A549 (cell line): ENCODE results near the gene APOD. TPM values are rescaled to one million over a fixed set of nuclear protein-coding genes. Genes with fewer than 3 reads are reported as not detected.
"Not testable (repeated sequence)": the region's sequence is repeated elsewhere in the genome, so short reads cannot be mapped to it uniquely, and the experiment has no call there.

ENCODE experiments used
- ATAC-seq, 2 experiments: fragments of 200-7000 bp in 1 of 2; fragments of >200 bp in 1 of 2; cut with Nextera tagmentation in 1 of 2; cut with Tn5 transposase in 1 of 2; 3 replicates each; pipeline versions ENCODE4 v1.8.0 to v1.9.1; 2018 to 2020; ENCODE audit warnings: mild to moderate bottlenecking in 1 of 2, moderate library complexity in 1 of 2
- CTCF ChIA-PET: fragments of 300-600 bp; sonication (Branson Sonifier 250); formaldehyde crosslinking; extraction: SDS; loops from one replicate; lab custom pipeline; 2021; ENCODE audit warnings: antibody characterized with exemption, inconsistent platforms; lab: Yijun Ruan, JAX
- POLR2A ChIA-PET: fragments of 350-600 bp; formaldehyde crosslinking; extraction: SDS; loops from one replicate; lab custom pipeline; 2021; ENCODE audit warnings: antibody characterized with exemption, inconsistent platforms; lab: Yijun Ruan, JAX
- DNase-seq, 2 experiments: peaks; one replicate each; pipeline versions ENCODE4 v3.0.0 to v3.0.0-alpha.2; 2011 to 2016; ENCODE audit warnings: low read depth in 1 of 2, low spot score in 1 of 2
- FAIRE-seq: peaks from 2 replicates; lab custom pipeline; 2011; peaks lifted over from hg19 to GRCh38; lab: Jason Lieb, UNC
- H3K27ac ChIP-seq, 2 experiments: fragments of >200 bp; sonication (Bioruptor Twin); formaldehyde crosslinking; 3 replicates each; pipeline ENCODE4 v1.5.1; 2016 to 2017
- H3K4me1 ChIP-seq: fragments of >200 bp; sonication (Bioruptor Twin); formaldehyde crosslinking; 3 replicates; pipeline ENCODE4 v1.6.1; 2016
- H3K4me2 ChIP-seq: fragments of >200 bp; sonication (Bioruptor Twin); formaldehyde crosslinking; 3 replicates; pipeline ENCODE4 v1.6.1; 2016
- H3K4me3 ChIP-seq: fragments of >200 bp; sonication (Bioruptor Twin); formaldehyde crosslinking; 3 replicates; pipeline ENCODE4 v1.5.1; 2016
- H3K9me3 ChIP-seq: fragments of >200 bp; sonication (Bioruptor Twin); formaldehyde crosslinking; 3 replicates; pipeline ENCODE4 v1.6.1; 2016
- BHLHE40 ChIP-seq: IDR thresholded peaks from 2 replicates; pipeline ENCODE4 v1.6.1; 2012; ENCODE audit warnings: low read depth, low read length, inconsistent platforms
- CBX2 ChIP-seq: fragments of 200-600 bp; sonication (generic); IDR thresholded peaks from 2 replicates; pipeline ENCODE4 v1.6.1; 2016; ENCODE audit warnings: low read depth, mild to moderate bottlenecking, borderline replicate concordance
- CBX8 ChIP-seq: fragments of 200-600 bp; sonication (generic); IDR thresholded peaks from 2 replicates; pipeline ENCODE4 v1.6.1; 2016
- FOSL2 ChIP-seq, 2 experiments: fragments of 450-650 bp in 1 of 2; fragments of >200 bp in 1 of 2; sonication (Bioruptor Twin) in 1 of 2; formaldehyde crosslinking; IDR thresholded peaks; 2 replicates each; pipeline versions ENCODE4 v1.5.0 to v1.6.1; 2016 to 2020; ENCODE audit warnings: mild to moderate bottlenecking in 1 of 2, moderate library complexity in 1 of 2
- HDAC2 ChIP-seq: fragments of 200-600 bp; sonication (generic); IDR thresholded peaks from 2 replicates; pipeline ENCODE4 v1.6.1; 2016
- HOXB13 ChIP-seq: fragments of 250-450 bp; sonication (Bioruptor Pico); IDR thresholded peaks from 2 replicates; pipeline ENCODE4 v1.5.0; 2020; ENCODE audit warnings: low read depth, mild to moderate bottlenecking, moderate library complexity
- JUN ChIP-seq, 2 experiments: fragments of >200 bp; sonication (Bioruptor Twin); formaldehyde crosslinking; IDR thresholded peaks; 2 replicates in 1 of 2; 3 replicates in 1 of 2; pipeline ENCODE4 v1.6.1; 2016 to 2017
- KDM1A ChIP-seq: fragments of 200-600 bp; sonication (generic); IDR thresholded peaks from 2 replicates; pipeline ENCODE4 v1.6.1; 2016; ENCODE audit warnings: low read depth, mild to moderate bottlenecking
- KDM5A ChIP-seq: fragments of 200-600 bp; sonication (generic); IDR thresholded peaks from 2 replicates; pipeline ENCODE4 v1.6.1; 2016; ENCODE audit warnings: antibody characterized with exemption, mild to moderate bottlenecking
- NFE2L2 ChIP-seq: fragments of 150-350 bp; conservative IDR thresholded peaks from 2 replicates; pipeline ENCODE4 v1.6.1; 2014; ENCODE audit warnings: low read length
- RARB ChIP-seq: fragments of 250-450 bp; sonication (Bioruptor Pico); IDR thresholded peaks from 2 replicates; pipeline ENCODE4 v1.8.0; 2021; ENCODE audit warnings: mild to moderate bottlenecking, moderate library complexity
- TFCP2L1 ChIP-seq: fragments of 250-450 bp; sonication (Bioruptor Pico); IDR thresholded peaks from 2 replicates; pipeline ENCODE4 v1.5.0; 2021; ENCODE audit warnings: mild to moderate bottlenecking
- TP53 ChIP-seq: fragments of 250-450 bp; sonication (Bioruptor Pico); IDR thresholded peaks from 2 replicates; pipeline ENCODE4 v1.5.0; 2021; ENCODE audit warnings: mild to moderate bottlenecking, moderate library complexity
- ZFP36 ChIP-seq: fragments of 450-650 bp; IDR thresholded peaks from 2 replicates; pipeline ENCODE4 v1.6.1; 2014; ENCODE audit warnings: borderline replicate concordance; ENCODE audit not compliant: partially characterized antibody
- WGBS: methylation state at CpG from one replicate; pipeline ENCODE4 v1.1.6; 2017; ENCODE audit errors: missing lambda C conversion rate; 5-methylcytosine and 5-hydroxymethylcytosine counted together
- polyA minus RNA-seq: library from RNA; depleted of rRNA, polyadenylated mRNA; stranded (reverse); fragments of >200 nt; gene quantifications from 2 replicates; pipeline ENCODE4 v1.2.3, GENCODE V29; 2011; rRNA and poly(A)+ RNA removed
- polyA plus RNA-seq, 4 experiments: library from polyadenylated mRNA; depleted of rRNA in 3 of 4; stranded (reverse); fragments of >200 nt; fragmentation: RNase III in 1 of 4; extraction: RNeasy Plus Mini Kit Qiagen cat#74134 plus additional on column Dnase treatment in 1 of 4; gene quantifications; 2 replicates in 3 of 4; 3 replicates in 1 of 4; pipeline ENCODE4 v1.2.3, GENCODE V29; 2011 to 2017
- TF ChIP-seq, protein P1 (sequence below): fragments of 200-600 bp; sonication (generic); IDR thresholded peaks from 2 replicates; pipeline ENCODE4 v1.6.1; 2016; ENCODE audit warnings: antibody characterized with exemption, mild to moderate bottlenecking, moderate library complexity
- TF ChIP-seq, protein P2 (sequence below): fragments of >200 bp; sonication (Bioruptor Twin); formaldehyde crosslinking; IDR thresholded peaks from 3 replicates; pipeline ENCODE4 v1.5.1; 2016

The APOD gene
- polyA plus RNA-seq (2011; rRNA removed): 2.8 and 3.1 TPM in 2 replicates
- 0.25 and 0.34 TPM in 2 replicates for polyA plus RNA-seq (2012; cell fraction: cytosol; rRNA removed)
- 0.14 and 0.58 TPM in 2 replicates for polyA plus RNA-seq (2012; cell fraction: nucleus; rRNA removed)
- 0.15 to 0.36 TPM (median 0.28 TPM) in 3 replicates for polyA plus RNA-seq (2017; fragmentation: RNase III; extraction: RNeasy Plus Mini Kit Qiagen cat#74134 plus additional on column Dnase treatment)
- 2.7 and 3.6 TPM in 2 replicates for polyA minus RNA-seq

DNA sequence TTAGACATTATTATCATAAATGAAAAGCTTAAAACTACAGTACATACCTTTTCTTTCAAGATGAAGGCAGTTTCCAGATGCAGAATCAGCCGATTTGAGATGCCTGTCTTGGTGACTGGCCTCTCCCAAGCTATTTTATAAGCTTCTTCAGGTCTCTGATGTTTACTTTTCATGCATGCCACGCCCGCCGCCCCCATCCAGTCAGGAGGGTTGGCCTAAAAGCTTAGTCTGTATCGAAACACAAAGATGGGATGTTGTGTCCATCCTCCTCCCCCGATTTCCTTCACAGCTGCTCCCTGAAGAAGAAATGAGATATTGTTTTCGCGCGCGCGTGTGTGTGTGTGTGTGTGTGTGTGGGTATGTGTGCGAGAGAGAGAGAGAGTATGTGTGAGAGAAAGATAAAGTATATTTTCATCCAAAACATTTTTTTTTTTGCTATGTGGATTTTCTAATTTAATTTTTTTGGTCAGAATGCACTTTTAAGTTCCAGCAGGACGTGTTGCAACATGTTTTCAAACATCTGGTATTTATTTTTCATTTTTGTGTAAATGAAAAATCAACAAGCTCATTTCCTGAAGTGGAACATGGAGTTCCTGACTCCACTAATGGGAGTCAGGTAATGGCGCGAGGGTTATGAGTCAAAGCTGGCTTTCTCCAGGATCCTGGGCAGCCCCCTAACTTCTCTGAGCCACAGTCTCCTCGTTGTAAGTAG, at the start of gene APOD:
APOD (minus strand) TSS at position 110 of the 712 bp plus-strand sequence. CDS start 4,479 bp downstream, outside the sequence.
- DNase-seq (peak in 1 of 2 experiments; percentile 25), ATAC-seq (peak in 1 of 2 experiments; percentile 57; a peak in 2 of 6 replicates), FAIRE-seq (no peak)
- TF ChIP-seq TFCP2L1 (CRISPR knock-in tag) (no peak), TP53 (CRISPR knock-in tag) (no peak), CBX2 (no peak), HDAC2 (no peak), KDM1A (no peak), NFE2L2 (no peak), HOXB13 (no peak), FOSL2 (IDR thresholded peaks at IDR 0.05) (no peak), FOSL2 (CRISPR knock-in tag; IDR thresholded peaks at IDR 0.05) (no peak), KDM5A (no peak), CBX8 (no peak), RARB (no peak), ZFP36 (no peak), JUN (IDR thresholded peaks at IDR 0.05) (no peak), BHLHE40 (no peak)
- TF ChIP-seq, protein P1, sequence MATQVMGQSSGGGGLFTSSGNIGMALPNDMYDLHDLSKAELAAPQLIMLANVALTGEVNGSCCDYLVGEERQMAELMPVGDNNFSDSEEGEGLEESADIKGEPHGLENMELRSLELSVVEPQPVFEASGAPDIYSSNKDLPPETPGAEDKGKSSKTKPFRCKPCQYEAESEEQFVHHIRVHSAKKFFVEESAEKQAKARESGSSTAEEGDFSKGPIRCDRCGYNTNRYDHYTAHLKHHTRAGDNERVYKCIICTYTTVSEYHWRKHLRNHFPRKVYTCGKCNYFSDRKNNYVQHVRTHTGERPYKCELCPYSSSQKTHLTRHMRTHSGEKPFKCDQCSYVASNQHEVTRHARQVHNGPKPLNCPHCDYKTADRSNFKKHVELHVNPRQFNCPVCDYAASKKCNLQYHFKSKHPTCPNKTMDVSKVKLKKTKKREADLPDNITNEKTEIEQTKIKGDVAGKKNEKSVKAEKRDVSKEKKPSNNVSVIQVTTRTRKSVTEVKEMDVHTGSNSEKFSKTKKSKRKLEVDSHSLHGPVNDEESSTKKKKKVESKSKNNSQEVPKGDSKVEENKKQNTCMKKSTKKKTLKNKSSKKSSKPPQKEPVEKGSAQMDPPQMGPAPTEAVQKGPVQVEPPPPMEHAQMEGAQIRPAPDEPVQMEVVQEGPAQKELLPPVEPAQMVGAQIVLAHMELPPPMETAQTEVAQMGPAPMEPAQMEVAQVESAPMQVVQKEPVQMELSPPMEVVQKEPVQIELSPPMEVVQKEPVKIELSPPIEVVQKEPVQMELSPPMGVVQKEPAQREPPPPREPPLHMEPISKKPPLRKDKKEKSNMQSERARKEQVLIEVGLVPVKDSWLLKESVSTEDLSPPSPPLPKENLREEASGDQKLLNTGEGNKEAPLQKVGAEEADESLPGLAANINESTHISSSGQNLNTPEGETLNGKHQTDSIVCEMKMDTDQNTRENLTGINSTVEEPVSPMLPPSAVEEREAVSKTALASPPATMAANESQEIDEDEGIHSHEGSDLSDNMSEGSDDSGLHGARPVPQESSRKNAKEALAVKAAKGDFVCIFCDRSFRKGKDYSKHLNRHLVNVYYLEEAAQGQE: no peak
- TF ChIP-seq, protein P2, sequence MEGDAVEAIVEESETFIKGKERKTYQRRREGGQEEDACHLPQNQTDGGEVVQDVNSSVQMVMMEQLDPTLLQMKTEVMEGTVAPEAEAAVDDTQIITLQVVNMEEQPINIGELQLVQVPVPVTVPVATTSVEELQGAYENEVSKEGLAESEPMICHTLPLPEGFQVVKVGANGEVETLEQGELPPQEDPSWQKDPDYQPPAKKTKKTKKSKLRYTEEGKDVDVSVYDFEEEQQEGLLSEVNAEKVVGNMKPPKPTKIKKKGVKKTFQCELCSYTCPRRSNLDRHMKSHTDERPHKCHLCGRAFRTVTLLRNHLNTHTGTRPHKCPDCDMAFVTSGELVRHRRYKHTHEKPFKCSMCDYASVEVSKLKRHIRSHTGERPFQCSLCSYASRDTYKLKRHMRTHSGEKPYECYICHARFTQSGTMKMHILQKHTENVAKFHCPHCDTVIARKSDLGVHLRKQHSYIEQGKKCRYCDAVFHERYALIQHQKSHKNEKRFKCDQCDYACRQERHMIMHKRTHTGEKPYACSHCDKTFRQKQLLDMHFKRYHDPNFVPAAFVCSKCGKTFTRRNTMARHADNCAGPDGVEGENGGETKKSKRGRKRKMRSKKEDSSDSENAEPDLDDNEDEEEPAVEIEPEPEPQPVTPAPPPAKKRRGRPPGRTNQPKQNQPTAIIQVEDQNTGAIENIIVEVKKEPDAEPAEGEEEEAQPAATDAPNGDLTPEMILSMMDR: no peak
- H3K4me1 ChIP-seq: peaks cover 13% of the 10 kb centered on the region; the same call in 2 of the 3 replicates
- no peak within 1 kb of the TSS for H3K4me3 ChIP-seq
- WGBS: 51% methylated on average over 16 of the region's 16 CpGs
- ChIA-PET CTCF (interaction anchor here (0.7 to 1.6 kb wide), 2 partner anchors 17 to 324 kb away, joined by 3 read pairs; no protein-coding TSS in a partner anchor), POLR2A (no interaction called here)
- H3K27ac ChIP-seq: peak within 1 kb of the TSS in 1 of 2 experiments; percentile 16; a peak in 1 of 6 replicates
- H3K4me2 ChIP-seq: peak within 1 kb of the TSS; percentile 37; the same call in 2 of the 3 replicates
- H3K9me3 ChIP-seq: no peaks in the 10 kb centered on the region

DNA sequence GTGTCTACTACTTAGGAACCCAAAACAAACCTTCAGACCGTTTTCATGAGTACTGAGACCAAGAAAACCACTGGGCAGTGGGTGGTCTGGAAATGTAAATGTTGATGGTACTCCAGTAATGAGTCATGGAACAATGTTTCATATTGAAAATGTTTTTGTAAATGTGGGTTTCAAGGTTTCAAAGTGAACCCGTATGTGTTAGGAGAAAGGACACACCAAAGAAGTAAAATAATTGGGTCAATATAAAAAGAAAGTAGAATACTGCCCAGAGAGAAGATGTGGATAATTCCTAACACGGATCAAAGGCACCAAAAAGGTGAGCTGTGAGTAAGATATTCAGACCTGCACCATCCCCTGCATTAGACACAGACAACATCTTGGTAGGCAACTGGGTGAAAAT, 49.6 kb upstream of the APOD start:
- H3K4me2 ChIP-seq, FAIRE-seq, POLR2A ChIA-PET, H3K27ac ChIP-seq, DNase-seq, H3K4me1 ChIP-seq, ATAC-seq, H3K4me3 ChIP-seq, H3K9me3 ChIP-seq, CTCF ChIA-PET: not testable (repeated sequence)
- 74% methylated on average over 2 of the region's 3 CpGs for WGBS

DNA sequence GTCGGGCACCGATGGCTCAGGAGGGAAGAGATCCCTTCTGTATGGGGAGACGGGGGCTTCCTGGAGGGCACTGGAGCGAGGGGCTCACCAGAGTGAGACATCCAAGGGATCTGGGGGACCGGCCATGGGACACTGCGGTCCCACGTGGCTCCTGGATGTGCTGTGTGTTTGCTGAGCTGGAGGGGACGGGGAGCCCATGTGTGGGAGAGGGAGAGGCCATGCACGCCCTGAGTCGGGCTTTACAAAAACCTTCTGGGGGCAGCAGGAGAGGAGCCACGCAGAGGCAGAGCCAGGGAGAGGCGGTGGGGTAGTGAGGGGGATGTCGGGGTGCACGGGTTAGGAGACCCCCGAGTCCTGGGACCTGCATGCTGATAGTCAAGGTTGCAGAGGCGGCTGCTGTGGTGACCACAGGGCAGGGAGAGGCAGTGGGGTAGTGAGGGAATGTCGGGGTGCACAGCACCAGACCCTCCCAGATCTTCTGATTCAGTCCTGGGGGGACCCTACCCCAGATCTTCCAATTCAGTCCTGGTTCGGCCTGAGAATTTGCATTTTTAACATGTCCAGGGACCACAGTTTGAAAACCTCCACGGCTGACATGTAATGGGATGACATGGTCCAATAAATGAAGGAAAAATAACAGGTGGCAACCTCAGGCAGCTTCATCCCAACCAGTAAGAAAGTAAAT, 48.9 kb upstream of the APOD start:
- WGBS: 85% methylated on average over 18 of the region's 19 CpGs
- FAIRE-seq, CTCF ChIA-PET, H3K27ac ChIP-seq, H3K4me2 ChIP-seq, H3K4me1 ChIP-seq, POLR2A ChIA-PET, DNase-seq, H3K4me3 ChIP-seq, ATAC-seq, H3K9me3 ChIP-seq: not testable (repeated sequence)

DNA sequence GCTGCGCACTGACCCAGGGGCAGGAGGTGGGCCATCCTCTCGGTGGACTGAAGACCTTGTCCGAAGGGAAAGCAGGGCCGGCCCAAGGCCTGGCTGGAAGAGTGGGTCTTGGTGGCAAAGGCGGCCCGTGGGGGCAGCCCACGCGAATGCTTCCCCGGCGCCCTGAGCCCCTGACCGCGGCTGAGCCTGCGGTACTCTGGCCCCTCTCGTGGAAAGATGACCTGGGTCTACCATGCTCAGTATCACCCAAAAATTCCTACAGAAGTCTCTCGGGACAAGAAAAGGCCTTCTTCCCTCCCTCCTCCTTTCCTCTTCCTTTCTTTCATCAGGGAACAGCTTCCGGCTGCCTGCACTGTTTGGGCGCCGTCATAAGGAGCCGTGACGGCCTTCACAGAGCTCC, 48.3 kb upstream of the APOD start:
- H3K9me3 ChIP-seq, H3K4me1 ChIP-seq, ATAC-seq, POLR2A ChIA-PET, DNase-seq, H3K4me3 ChIP-seq, CTCF ChIA-PET, FAIRE-seq, H3K27ac ChIP-seq, H3K4me2 ChIP-seq: not testable (repeated sequence)
- WGBS: 94% methylated on average over 19 of the region's 20 CpGs

DNA sequence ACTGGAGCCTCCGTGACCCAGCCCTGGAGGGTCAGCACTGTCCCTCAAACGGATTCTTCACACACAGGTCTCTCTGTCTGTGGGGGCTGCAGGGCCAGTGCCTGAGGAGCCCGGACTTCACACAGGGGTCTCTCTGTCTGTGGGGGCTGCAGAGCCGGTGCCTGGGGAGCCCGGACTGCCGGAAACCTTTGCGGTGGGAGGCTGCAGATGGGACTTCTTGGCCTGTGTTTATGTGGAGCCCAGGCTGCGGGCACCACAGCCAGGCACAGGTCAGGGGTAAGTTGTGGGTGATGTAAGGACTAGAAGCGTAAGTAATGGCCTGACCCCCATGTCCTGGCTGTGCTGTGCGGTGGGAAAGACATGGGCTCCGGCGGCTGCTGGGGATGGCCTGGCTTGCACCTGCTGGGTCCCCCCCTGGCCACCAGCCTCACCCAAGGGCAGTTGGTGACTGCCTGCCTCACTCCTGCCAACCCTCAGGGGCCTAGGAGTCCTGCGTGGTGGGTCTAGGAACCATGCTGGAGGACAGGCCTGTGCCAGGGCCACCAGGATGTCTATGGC, 47.3 kb upstream of the APOD start:
- 90% methylated on average over 7 of the region's 13 CpGs for WGBS
- FAIRE-seq: not testable (repeated sequence)

More for the DNA sequence above, 47.3 kb upstream of the APOD start:
- H3K4me3 ChIP-seq, H3K4me1 ChIP-seq, ATAC-seq, CTCF ChIA-PET, H3K9me3 ChIP-seq, H3K27ac ChIP-seq, POLR2A ChIA-PET, H3K4me2 ChIP-seq, DNase-seq: not testable (repeated sequence)
